Measurements from ENCODE around the gene LGR5. TPM values are rescaled to one million over a fixed set of nuclear protein-coding genes. Genes with fewer than 3 reads are reported as not detected.

The LGR5 gene
- total RNA-seq, 2 experiments from 2014 or later, result not detected

DNA sequence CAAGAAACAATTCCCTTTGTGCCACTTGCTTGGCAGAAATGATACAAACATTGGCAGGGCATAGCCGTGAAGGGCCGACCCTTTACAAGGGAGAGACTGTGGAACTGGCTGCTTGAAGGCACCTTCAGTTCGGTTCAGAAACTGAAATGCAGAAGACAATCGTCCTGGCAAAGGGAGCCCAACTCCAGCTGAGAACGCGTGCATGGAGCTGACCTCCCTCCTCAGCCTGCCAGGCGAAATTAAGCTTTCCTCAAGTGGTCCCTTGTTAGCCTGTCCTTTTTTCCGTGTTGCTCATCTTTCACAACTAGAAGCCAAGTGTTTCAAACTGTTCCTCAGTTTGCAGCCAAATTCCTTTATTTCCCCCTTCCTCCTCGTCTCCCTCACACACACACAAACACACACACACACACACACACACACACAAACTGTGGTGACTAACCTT, 8.1 kb downstream of the LGR5 start:
- ATAC-seq (ENCODE audit: poor library complexity) (no peak), DNase-seq (no peak)
- no peaks in the 10 kb centered on the region for H3K4me1 ChIP-seq (ENCODE audit: insufficient read depth, low read length)
- Mint-ChIP-seq H3K4me1 (ENCODE audit: low read depth) (no peaks in the 10 kb centered on the region), H3K9me3 (no peaks in the 10 kb centered on the region), H3K4me3 (no peak overlapping the region), H3K27ac (no peak overlapping the region), H3K36me3 (ENCODE audit: low read depth) (no peaks in the 10 kb centered on the region), H3K27me3 (peaks cover 37% of the 10 kb centered on the region)
- no peaks in the 10 kb centered on the region for H3K9me3 ChIP-seq (ENCODE audit: control insufficient read depth in 1 of 2, insufficient read depth in 1 of 2, low read length in 2 of 2)
- no peak for TF ChIP-seq CTCF (IDR thresholded peaks at IDR 0.05)
- ChIA-PET POLR2A (no interaction called here), CTCF (no interaction called here)
- intact Hi-C loops (cut with DNase I, micrococcal nuclease), result no loop called here
- H3K36me3 ChIP-seq (ENCODE audit: insufficient read depth, low read length), result no peaks in the 10 kb centered on the region
- H3K27ac ChIP-seq (ENCODE audit: low read depth in 1 of 2, low read length in 2 of 2), result no peak overlapping the region
- no peak overlapping the region for H3K4me3 ChIP-seq (ENCODE audit: low read length)
- H3K27me3 ChIP-seq (ENCODE audit: control insufficient read depth in 1 of 2, insufficient read depth in 2 of 2, low read length in 2 of 2), result peaks cover 0 to 38% of the 10 kb centered on the region in 2 experiments

- Histone ChIP-seq H3K4me3 (ENCODE audit: low read length) (no peak overlapping the region), H3K4me1 (ENCODE audit: insufficient read depth, low read length) (no peaks in the 10 kb centered on the region), H3K36me3 (ENCODE audit: insufficient read depth, low read length) (no peaks in the 10 kb centered on the region), H3K27ac (ENCODE audit: low read depth in 1 of 2, low read length in 2 of 2) (no peak overlapping the region), H3K27me3 (ENCODE audit: control insufficient read depth in 1 of 2, insufficient read depth in 2 of 2, low read length in 2 of 2) (peaks cover 0 to 34% of the 10 kb centered on the region in 2 experiments), H3K9me3 (ENCODE audit: control insufficient read depth in 1 of 2, insufficient read depth in 1 of 2, low read length in 2 of 2) (no peaks in the 10 kb centered on the region)
- Mint-ChIP-seq H3K4me3 (no peak overlapping the region), H3K36me3 (ENCODE audit: low read depth) (no peaks in the 10 kb centered on the region), H3K9me3 (no peaks in the 10 kb centered on the region), H3K4me1 (ENCODE audit: low read depth) (no peaks in the 10 kb centered on the region), H3K27ac (no peak overlapping the region), H3K27me3 (peaks cover 35% of the 10 kb centered on the region)
- ATAC-seq (ENCODE audit: poor library complexity) (no peak), DNase-seq (no peak)
- no peak for TF ChIP-seq CTCF (IDR thresholded peaks at IDR 0.05)
- intact Hi-C loops (cut with DNase I, micrococcal nuclease), result no loop called here
- POLR2A ChIA-PET, result no interaction called here
- CTCF ChIA-PET, result no interaction called here
These were observed 8.6 kb downstream of the LGR5 start for GRCh38 chr12:71448150-71448581.

GRCh38 chr12:71449373-71450070, 9.9 kb downstream of the LGR5 start:
- DNase-seq (no peak), ATAC-seq (ENCODE audit: poor library complexity) (no peak)
- Histone ChIP-seq H3K36me3 (ENCODE audit: insufficient read depth, low read length) (no peaks in the 10 kb centered on the region), H3K27me3 (ENCODE audit: control insufficient read depth in 1 of 2, insufficient read depth in 2 of 2, low read length in 2 of 2) (peaks cover 0 to 31% of the 10 kb centered on the region in 2 experiments), H3K9me3 (ENCODE audit: control insufficient read depth in 1 of 2, insufficient read depth in 1 of 2, low read length in 2 of 2) (no peaks in the 10 kb centered on the region), H3K4me3 (ENCODE audit: low read length) (no peak overlapping the region), H3K4me1 (ENCODE audit: insufficient read depth, low read length) (no peaks in the 10 kb centered on the region), H3K27ac (ENCODE audit: low read depth in 1 of 2, low read length in 2 of 2) (no peak overlapping the region)
- Mint-ChIP-seq H3K36me3 (ENCODE audit: low read depth) (no peaks in the 10 kb centered on the region), H3K9me3 (no peaks in the 10 kb centered on the region), H3K4me1 (ENCODE audit: low read depth) (no peaks in the 10 kb centered on the region), H3K27ac (no peak overlapping the region), H3K4me3 (no peak overlapping the region), H3K27me3 (peaks cover 40% of the 10 kb centered on the region)
- intact Hi-C loops (cut with DNase I, micrococcal nuclease), result no loop called here
- ChIA-PET CTCF (no interaction called here), POLR2A (no interaction called here)
- no peak for TF ChIP-seq CTCF (IDR thresholded peaks at IDR 0.05)

All from CD4-positive, alpha-beta T cell (primary cell).